Purkinje cell (primary cell): Measurements from ENCODE around the gene TOB2. TPM values are rescaled to one million over a fixed set of nuclear protein-coding genes. Genes with fewer than 3 reads are reported as not detected.

Experiments
- polyA plus RNA-seq: library from polyadenylated mRNA; unstranded; fragments of >200 nt; fragmentation: Nextera tagmentation; gene quantifications from 2 replicates; pipeline ENCODE4 v1.2.1, GENCODE V29; 2014

Gene TOB2, protein sequence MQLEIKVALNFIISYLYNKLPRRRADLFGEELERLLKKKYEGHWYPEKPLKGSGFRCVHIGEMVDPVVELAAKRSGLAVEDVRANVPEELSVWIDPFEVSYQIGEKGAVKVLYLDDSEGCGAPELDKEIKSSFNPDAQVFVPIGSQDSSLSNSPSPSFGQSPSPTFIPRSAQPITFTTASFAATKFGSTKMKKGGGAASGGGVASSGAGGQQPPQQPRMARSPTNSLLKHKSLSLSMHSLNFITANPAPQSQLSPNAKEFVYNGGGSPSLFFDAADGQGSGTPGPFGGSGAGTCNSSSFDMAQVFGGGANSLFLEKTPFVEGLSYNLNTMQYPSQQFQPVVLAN
- 2.6 and 3.0 TPM in 2 replicates for polyA plus RNA-seq

DNA sequence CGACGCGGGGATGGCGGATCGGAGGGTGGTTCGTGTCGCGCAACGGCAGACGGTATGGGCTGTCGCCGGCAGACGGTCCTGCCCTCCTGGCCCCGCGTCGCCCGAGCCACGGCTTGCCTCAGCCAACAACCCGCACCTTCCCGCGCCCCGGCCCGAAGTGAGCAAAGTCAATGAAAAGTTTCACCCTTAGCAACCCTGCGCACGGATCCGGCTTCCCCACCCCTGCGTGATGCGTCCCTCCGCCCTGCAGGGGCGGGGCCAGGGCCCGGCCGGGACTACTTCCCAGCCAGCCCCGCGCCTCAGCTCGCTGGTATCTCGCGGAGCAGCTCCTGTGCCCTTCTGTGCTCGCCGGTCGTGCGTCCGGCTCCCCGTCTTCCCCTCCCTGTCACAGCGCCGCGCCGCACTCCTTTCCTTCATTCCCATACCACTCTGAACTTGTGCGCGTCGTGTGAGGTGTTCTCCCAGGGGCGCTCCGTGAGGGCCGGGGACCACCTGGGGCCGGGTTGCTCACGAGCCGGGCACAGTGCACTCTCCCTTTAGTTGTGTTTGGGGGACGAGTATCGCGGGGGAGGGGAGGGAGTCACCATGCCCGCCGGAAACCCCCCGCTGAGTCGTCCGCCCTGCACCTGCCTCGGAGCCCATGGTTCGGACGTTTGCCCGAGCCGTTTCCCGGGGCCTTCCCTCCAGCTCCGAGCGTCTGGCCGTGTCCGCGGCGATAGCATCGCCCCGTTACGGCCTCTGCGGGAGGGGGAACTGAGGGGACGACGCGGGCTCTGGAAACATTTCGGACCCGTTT lies at the start of gene TOB2:
Gene TOB2, minus strand, starts transcription at position 163 of the 796 bp plus-strand sequence. CDS start 9,456 bp downstream, outside the sequence.

DNA sequence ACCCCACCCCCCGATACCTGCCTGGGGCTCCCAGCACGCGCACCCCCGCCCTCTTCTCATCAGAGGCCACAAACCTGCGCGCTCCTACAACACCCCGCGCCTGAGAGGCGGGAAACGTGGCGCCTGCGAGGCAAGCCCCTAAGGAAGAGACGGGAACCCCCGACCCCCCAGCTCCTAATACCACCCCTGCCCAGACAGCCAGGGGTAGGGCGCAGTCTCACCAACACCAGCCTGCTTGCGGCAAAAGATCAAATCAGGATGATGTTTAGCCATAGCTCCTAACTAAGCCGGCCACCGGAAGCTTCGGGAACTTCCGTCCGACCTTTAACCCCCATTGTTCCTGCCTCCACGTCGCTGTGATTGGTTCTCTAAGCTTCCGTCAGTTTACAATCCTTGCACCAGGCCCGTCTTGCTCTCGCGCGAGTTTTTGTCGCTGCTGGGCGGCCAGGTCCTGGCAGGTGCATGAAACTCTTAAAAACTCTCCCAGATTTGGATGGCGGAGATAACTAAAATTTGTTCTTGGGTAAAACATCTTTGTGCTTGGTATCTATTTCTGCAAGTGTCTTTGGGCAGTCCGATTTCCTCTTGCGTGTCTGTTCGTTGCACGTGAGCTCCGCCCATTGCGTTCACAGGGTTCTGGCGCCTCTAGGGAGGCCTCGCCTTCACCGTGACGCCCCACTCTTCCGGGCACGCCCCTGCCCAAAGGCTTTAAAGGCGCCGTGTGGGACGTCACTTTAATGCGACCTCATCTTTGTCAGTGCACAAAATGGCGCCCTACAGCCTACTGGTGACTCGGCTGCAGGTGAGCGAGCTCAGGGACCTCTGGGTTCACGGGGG lies 22.0 kb upstream of the TOB2 start, which contains the start of the genes ACO2 and PHF5A:
Gene ACO2, plus strand, starts transcription at position 737 of the 837 bp plus-strand sequence. Its CDS starts 30 bp downstream, at position 767.
Gene PHF5A, minus strand, starts transcription at position 312 of the 837 bp plus-strand sequence. Its CDS starts 39 bp downstream, at position 273.

Other genes with a start within 250 kb of the TOB2 start
- gene L3MBTL2, start 241.5 kb downstream of the TOB2 start, polyA plus RNA-seq: 5.7 and 6.4 TPM in 2 replicates
- gene CHADL, start 205.9 kb downstream of the TOB2 start, polyA plus RNA-seq: 0.28 and 0.65 TPM in 2 replicates
- gene RANGAP1, start 160.6 kb downstream of the TOB2 start, polyA plus RNA-seq: 2.4 and 8.7 TPM in 2 replicates
- 0.20 and 0.35 TPM in 2 replicates for gene ZC3H7B, start 145.3 kb downstream of the TOB2 start, polyA plus RNA-seq
- 1.9 and 3.8 TPM in 2 replicates for gene TEF, start 64.9 kb downstream of the TOB2 start, polyA plus RNA-seq
- gene PHF5A, start 21.9 kb upstream of the TOB2 start, polyA plus RNA-seq: 1.5 and 9.5 TPM in 2 replicates
- gene ACO2, start 22.3 kb upstream of the TOB2 start, polyA plus RNA-seq: 26.3 and 29.0 TPM in 2 replicates
- gene POLR3H, start 97.7 kb upstream of the TOB2 start, polyA plus RNA-seq: 16.1 and 19.1 TPM in 2 replicates
- gene CSDC2, start 114.2 kb upstream of the TOB2 start, polyA plus RNA-seq: 14.8 and 19.4 TPM in 2 replicates
- gene PMM1, start 143.0 kb upstream of the TOB2 start, polyA plus RNA-seq: 12.1 and 33.2 TPM in 2 replicates
- 12.1 and 15.0 TPM in 2 replicates for gene DESI1, start 174.2 kb upstream of the TOB2 start, polyA plus RNA-seq
- 155 and 163 TPM in 2 replicates for gene XRCC6, start 174.5 kb upstream of the TOB2 start, polyA plus RNA-seq
- gene SNU13, start 242.1 kb upstream of the TOB2 start, polyA plus RNA-seq: 515 and 524 TPM in 2 replicates